H1 (cell line): Measurements from ENCODE around the gene INPP5J. TPM values are rescaled to one million over a fixed set of nuclear protein-coding genes. Genes with fewer than 3 reads are reported as not detected.

ENCODE experiments used
- CTCF ChIA-PET: fragments of 300-600 bp; sonication (Branson Sonifier 250); formaldehyde crosslinking; loops from one replicate; lab custom pipeline; 2021; ENCODE audit not compliant: partially characterized antibody; lab: Charles Lee
- POLR2A ChIA-PET: fragments of 300-600 bp; sonication (Branson Sonifier 250); formaldehyde crosslinking; loops from one replicate; lab custom pipeline; 2021; ENCODE audit warnings: inconsistent platforms; ENCODE audit not compliant: partially characterized antibody; lab: Charles Lee
- DNase-seq, 2 experiments: peaks; one replicate each; pipeline versions ENCODE4 v3.0.0 to v3.0.0-alpha.2; 2010 to 2022; ENCODE audit warnings: low spot score in 2 of 2, low read depth in 1 of 2, mixed read lengths in 1 of 2
- FAIRE-seq: peaks from 2 replicates; lab custom pipeline; 2011; peaks lifted over from hg19 to GRCh38; lab: Jason Lieb, UNC
- H2AFZ ChIP-seq: 2 replicates; pipeline ENCODE4 v1.8.1; 2012; ENCODE audit warnings: low read length, inconsistent platforms
- H2AK5ac ChIP-seq: 2 replicates; pipeline ENCODE4 v1.6.1; 2013; ENCODE audit warnings: low read depth, low read length
- H2BK120ac ChIP-seq: replicated peaks from 2 replicates; pipeline ENCODE3; 2013; ENCODE audit warnings: low read depth, low read length, inconsistent platforms
- H2BK12ac ChIP-seq: 2 replicates; pipeline ENCODE4 v1.6.1; 2013; ENCODE audit warnings: low read depth, low read length
- H2BK15ac ChIP-seq: 2 replicates; pipeline ENCODE4 v1.6.1; 2013; ENCODE audit warnings: low read length
- H2BK20ac ChIP-seq: 2 replicates; pipeline ENCODE4 v1.6.1; 2013; ENCODE audit warnings: low read length
- H2BK5ac ChIP-seq: 2 replicates; pipeline ENCODE4 v1.6.1; 2013; ENCODE audit warnings: low read depth, low read length
- H3K14ac ChIP-seq: 2 replicates; pipeline ENCODE4 v1.6.1; 2013; ENCODE audit warnings: inconsistent platforms; ENCODE audit not compliant: insufficient read length
- H3K18ac ChIP-seq: 2 replicates; pipeline ENCODE4 v1.6.1; 2013; ENCODE audit warnings: low read length; ENCODE audit errors: extremely low read depth
- H3K23ac ChIP-seq: 2 replicates; pipeline ENCODE4 v1.6.1; 2013; ENCODE audit warnings: inconsistent platforms; ENCODE audit not compliant: insufficient read length
- H3K23me2 ChIP-seq: 2 replicates; pipeline ENCODE4 v1.6.1; 2013; ENCODE audit warnings: low read depth, low read length
- H3K27ac ChIP-seq: 2 replicates; pipeline ENCODE4 v1.6.1; 2011; ENCODE audit warnings: low read depth, low read length, inconsistent platforms
- H3K27me3 ChIP-seq, 4 experiments: replicated peaks in 1 of 4; 1 replicate in 1 of 4; 2 replicates in 3 of 4; pipeline versions ENCODE4 v1.6.1 to v1.8.1; 2011 to 2013; ENCODE audit warnings: low read length in 3 of 4, mild to moderate bottlenecking in 3 of 4, inconsistent platforms in 2 of 4, mixed read lengths in 2 of 4, moderate library complexity in 1 of 4; ENCODE audit not compliant: control insufficient read depth in 3 of 4, insufficient read depth in 3 of 4; ENCODE audit errors: extremely low read depth in 1 of 4
- H3K36me3 ChIP-seq, 4 experiments: 2 replicates each; pipeline versions ENCODE4 v1.6.1 to v1.8.1; 2011 to 2013; ENCODE audit warnings: mild to moderate bottlenecking in 4 of 4, low read length in 3 of 4, moderate library complexity in 2 of 4, control low read depth in 1 of 4, inconsistent platforms in 1 of 4; ENCODE audit not compliant: insufficient read depth in 4 of 4, control insufficient read depth in 2 of 4
- H3K4ac ChIP-seq: replicated peaks from 2 replicates; pipeline ENCODE3; 2013; ENCODE audit warnings: low read length, low read depth, mixed read lengths, inconsistent platforms; ENCODE audit not compliant: insufficient read length
- H3K4me1 ChIP-seq, 4 experiments: replicated peaks in 1 of 4; 1 replicate in 1 of 4; 2 replicates in 3 of 4; pipeline versions ENCODE4 v1.6.1 to v1.8.1; 2011 to 2013; ENCODE audit warnings: low read length in 3 of 4, inconsistent platforms in 2 of 4, mixed read lengths in 1 of 4; ENCODE audit not compliant: insufficient read depth in 4 of 4, control insufficient read depth in 3 of 4
- H3K4me2 ChIP-seq, 2 experiments: 2 replicates each; pipeline versions ENCODE4 v1.6.1 to v1.8.1; 2011 to 2013; ENCODE audit warnings: low read depth in 2 of 2, low read length in 2 of 2, control low read depth in 1 of 2, inconsistent platforms in 1 of 2, mild to moderate bottlenecking in 1 of 2; ENCODE audit not compliant: insufficient read depth in 1 of 2
- H3K4me3 ChIP-seq, 4 experiments: fragments of 200-600, 300-600 bp in 1 of 4; sonication (generic), shearing (Covaris generic), sonication (Bioruptor Twin) in 1 of 4; 2 replicates each; pipeline versions ENCODE4 v1.5.1 to v1.8.1; 2011 to 2016; ENCODE audit warnings: low read length in 4 of 4, low read depth in 3 of 4, control low read depth in 2 of 4, inconsistent platforms in 2 of 4, mild to moderate bottlenecking in 2 of 4, mixed read lengths in 1 of 4, moderate library complexity in 1 of 4; ENCODE audit not compliant: insufficient read depth in 2 of 4; ENCODE audit errors: extremely low read depth in 1 of 4
- H3K56ac ChIP-seq: replicated peaks from 2 replicates; pipeline ENCODE3; 2013; ENCODE audit warnings: low read depth, mild to moderate bottlenecking, mixed read lengths, low read length, inconsistent platforms; ENCODE audit not compliant: insufficient read length
- H3K79me1 ChIP-seq: 2 replicates; pipeline ENCODE4 v1.6.1; 2013; ENCODE audit warnings: low read depth, low read length, control low read depth
- H3K79me2 ChIP-seq, 2 experiments: 2 replicates each; pipeline versions ENCODE4 v1.6.1 to v1.8.1; 2012 to 2013; ENCODE audit warnings: low read length in 2 of 2, mild to moderate bottlenecking in 2 of 2, inconsistent platforms in 1 of 2; ENCODE audit not compliant: insufficient read depth in 2 of 2, control insufficient read depth in 1 of 2
- H3K9ac ChIP-seq, 4 experiments: replicated peaks in 1 of 4; 1 replicate in 1 of 4; 2 replicates in 3 of 4; pipeline versions ENCODE4 v1.6.1 to v1.8.1; 2011 to 2013; ENCODE audit warnings: low read depth in 3 of 4, low read length in 3 of 4, control low read depth in 2 of 4, mild to moderate bottlenecking in 2 of 4, moderate library complexity in 2 of 4, inconsistent platforms in 1 of 4; ENCODE audit errors: extremely low read depth in 1 of 4
- H3K9me3 ChIP-seq, 2 experiments: 2 replicates each; pipeline versions ENCODE4 v1.6.1 to v1.8.1; 2012 to 2013; ENCODE audit warnings: mild to moderate bottlenecking in 2 of 2, moderate library complexity in 2 of 2, control low read depth in 1 of 2, inconsistent platforms in 1 of 2, low read depth in 1 of 2, low read length in 1 of 2, mixed read lengths in 1 of 2; ENCODE audit not compliant: insufficient read depth in 2 of 2
- H4K20me1 ChIP-seq, 2 experiments: replicated peaks in 1 of 2; 2 replicates each; pipeline versions ENCODE3 to v1.8.1; 2011 to 2013; ENCODE audit warnings: inconsistent platforms in 2 of 2, low read length in 2 of 2, mild to moderate bottlenecking in 1 of 2; ENCODE audit not compliant: insufficient read depth in 2 of 2, control insufficient read depth in 1 of 2
- H4K5ac ChIP-seq: 2 replicates; pipeline ENCODE4 v1.6.1; 2013; ENCODE audit warnings: low read length, low read depth, mixed read lengths, inconsistent platforms; ENCODE audit not compliant: insufficient read length
- H4K8ac ChIP-seq: 2 replicates; pipeline ENCODE4 v1.8.0; 2013; ENCODE audit warnings: mild to moderate bottlenecking, moderate library complexity, low read length, inconsistent platforms; ENCODE audit not compliant: insufficient read depth; ENCODE audit errors: extremely low read depth
- H4K91ac ChIP-seq: replicated peaks from 2 replicates; pipeline ENCODE3; 2013; ENCODE audit warnings: low read length, mixed read lengths, inconsistent platforms; ENCODE audit not compliant: insufficient read length
- BACH1 ChIP-seq: IDR thresholded peaks from 2 replicates; pipeline ENCODE4 v1.6.1; 2012; ENCODE audit warnings: low read length, improper control_type of control experiment
- BRCA1 ChIP-seq: IDR thresholded peaks from 2 replicates; pipeline ENCODE4 v1.6.1; 2012; ENCODE audit warnings: low read depth, low read length, improper control_type of control experiment
- HDAC2 ChIP-seq, 2 experiments: fragments of 300-600 bp in 1 of 2; sonication (generic) in 1 of 2; IDR thresholded peaks; 2 replicates each; pipeline ENCODE4 v1.6.1; 2011 to 2012; ENCODE audit warnings: low read depth in 2 of 2, low read length in 2 of 2, mild to moderate bottlenecking in 2 of 2, moderate library complexity in 2 of 2, borderline replicate concordance in 1 of 2, inconsistent platforms in 1 of 2
- KDM4A ChIP-seq: IDR thresholded peaks from one replicate; pipeline ENCODE4 v1.7.1; 2012; ENCODE audit warnings: low read depth, mild to moderate bottlenecking, moderate library complexity, low read length, inconsistent platforms; ENCODE audit not compliant: severe bottlenecking
- KDM5A ChIP-seq: fragments of 200-600 bp; IDR thresholded peaks from 2 replicates; pipeline ENCODE4 v1.7.1; 2012; ENCODE audit warnings: mild to moderate bottlenecking, low read length, inconsistent platforms, mixed read lengths
- MAFK ChIP-seq: IDR thresholded peaks from 2 replicates; pipeline ENCODE4 v1.6.1; 2012; ENCODE audit warnings: low read depth, mild to moderate bottlenecking, improper control_type of control experiment, low read length
- NANOG ChIP-seq: IDR thresholded peaks from 2 replicates; pipeline ENCODE4 v1.6.1; 2011; ENCODE audit warnings: low read length, low read depth, mild to moderate bottlenecking, inconsistent platforms; ENCODE audit not compliant: insufficient read depth, poor library complexity, severe bottlenecking
- SUZ12 ChIP-seq: fragments of 200-600 bp; sonication (generic); IDR thresholded peaks from 2 replicates; pipeline ENCODE4 v1.6.1; 2012; ENCODE audit warnings: mild to moderate bottlenecking, inconsistent platforms, low read length, moderate library complexity, mixed read lengths
- USF2 ChIP-seq: IDR thresholded peaks from 2 replicates; pipeline ENCODE4 v1.6.1; 2011; ENCODE audit warnings: low read length, improper control_type of control experiment
- ZNF274 ChIP-seq: IDR thresholded peaks from 2 replicates; pipeline ENCODE4 v1.7.0; 2012; ENCODE audit warnings: low read length, borderline replicate concordance; ENCODE audit errors: extremely low read depth
- WGBS, 2 experiments: shearing (Covaris generic) in 1 of 2; methylation state at CpG; one replicate each; pipeline versions ENCODE4 v1.1.6 to v1.1.7; 2013 to 2015; ENCODE audit warnings: low lambda C conversion rate in 2 of 2, mixed read lengths in 2 of 2, inconsistent platforms in 1 of 2, low coverage in 1 of 2, missing lambda C conversion rate in 1 of 2; ENCODE audit not compliant: insufficient replicate concordance in 2 of 2, insufficient coverage in 1 of 2, insufficient read length in 1 of 2; ENCODE audit errors: extremely low coverage in 1 of 2, missing lambda C conversion rate in 1 of 2; 5-methylcytosine and 5-hydroxymethylcytosine counted together
- polyA plus RNA-seq, 7 experiments: library from polyadenylated mRNA; depleted of rRNA in 3 of 7; stranded (reverse) in 5 of 7; unstranded in 2 of 7; fragments of >200 nt in 5 of 7; fragments of 200-250 nt in 2 of 7; gene quantifications; 1 replicate in 5 of 7; 2 replicates in 1 of 7; 4 replicates in 1 of 7; pipeline versions ENCODE4 v1.2.1 to v1.2.3, GENCODE V29; 2011 to 2013; ENCODE audit warnings: missing spikeins in 2 of 7, mixed read lengths in 2 of 7
- total RNA-seq: library from RNA; stranded (reverse); fragmentation: NEBNext Ultra II Directional; extraction: Animal tissue kit (Norgen Biotek cat#: 25700); gene quantifications from 2 replicates; pipeline ENCODE4 v1.2.1, GENCODE V29; 2021

Gene INPP5J
- total and polyA plus RNA-seq, 2 of the 8 experiments (the other 6 are each of a cell fraction or from before 2014, with no cell fraction given) = 5.4 to 6.0 TPM

GRCh38 chr22:31091106-31091975 is 31.4 kb upstream of the INPP5J start:
- H2AK5ac ChIP-seq = no peak overlapping the region
- POLR2A ChIA-PET = interaction anchor here (0.9 to 3.1 kb wide), 4 partner anchors 10 to 123 kb away, joined by 3 to 18 read pairs (median 6); partner anchors contain the start of genes MORC2, SMTN and TUG1
- H3K4ac ChIP-seq = no peak overlapping the region
- H2BK120ac ChIP-seq = no peak overlapping the region
- H3K4me3 ChIP-seq = no peak overlapping the region; a peak in 1 of 8 replicates
- 77% methylated on average over 28 of the region's 29 CpGs; no CpG with 5 or more reads in 1 of the 2 experiments for WGBS, 2 experiments
- H2BK12ac ChIP-seq = no peak overlapping the region
- H3K14ac ChIP-seq = no peak overlapping the region
- no peaks in the 10 kb centered on the region for H3K9me3 ChIP-seq
- H3K23ac ChIP-seq = no peak overlapping the region
- peaks cover 0 to 8% (median 3%) of the 10 kb centered on the region in 4 experiments; a peak in 5 of 7 replicates for H3K4me1 ChIP-seq
- H3K4me2 ChIP-seq = no peak overlapping the region
- CTCF ChIA-PET = interaction anchor here (0.6 to 16.8 kb wide), 7 partner anchors 6 to 436 kb away, joined by 3 to 207 read pairs (median 25); partner anchors contain the start of genes PLA2G3, SELENOM and SMTN
- no peak overlapping the region for H4K5ac ChIP-seq
- DNase-seq (peak in 1 of 2 experiments; percentile 54), FAIRE-seq (no peak)
- H2BK20ac ChIP-seq = no peak overlapping the region
- no peaks in the 10 kb centered on the region for H3K36me3 ChIP-seq
- H3K79me2 ChIP-seq = no peaks in the 10 kb centered on the region
- H2AFZ ChIP-seq = no peak overlapping the region
- H2BK5ac ChIP-seq = no peak overlapping the region
- no peak overlapping the region for H3K9ac ChIP-seq
- no peaks in the 10 kb centered on the region for H4K20me1 ChIP-seq
- no peak overlapping the region; the same call in 1 of the 2 replicates for H4K8ac ChIP-seq
- no peak overlapping the region for H4K91ac ChIP-seq
- H3K18ac ChIP-seq = no peak overlapping the region
- no peak overlapping the region for H2BK15ac ChIP-seq
- no peak overlapping the region for H3K27ac ChIP-seq
- no peak overlapping the region for H3K56ac ChIP-seq
- no peaks in the 10 kb centered on the region for H3K27me3 ChIP-seq
- H3K23me2 ChIP-seq = no peaks in the 10 kb centered on the region
- no peaks in the 10 kb centered on the region for H3K79me1 ChIP-seq
- TF ChIP-seq KDM4A (no peak), KDM5A (no peak), MAFK (no peak), SUZ12 (no peak), ZNF274 (no peak), BACH1 (no peak), USF2 (no peak), HDAC2 (IDR thresholded peaks at IDR 0.05; ENCODE audit: borderline replicate concordance in 1 of 2, low read depth in 2 of 2, low read length in 2 of 2) (no peak), BRCA1 (no peak), NANOG (no peak)
